Gastroesophageal sphincter (tissue), 4 donors: ENCODE data around the gene HLA-DPA1. TPM values are rescaled to one million over a fixed set of nuclear protein-coding genes. Genes with fewer than 3 reads are reported as not detected.

Experiments used
- ATAC-seq: fragments of 150-250 bp; one replicate; pipeline ENCODE4 v1.9.1; 2016; ENCODE audit warnings: mild to moderate bottlenecking, moderate library complexity
- H3K27ac ChIP-seq, 4 donors: fragments of 200-600 bp; sonication (generic) in 3 of 4; 1 replicate in 3 of 4; 2 replicates in 1 of 4; pipeline ENCODE4 v1.5.1; 2016 to 2019
- H3K27me3 ChIP-seq: fragments of 200-600 bp; sonication (generic); one replicate; pipeline ENCODE4 v1.5.1; 2019
- H3K36me3 ChIP-seq, 2 donors: fragments of 200-600 bp; sonication (generic); one replicate each; pipeline ENCODE4 v1.5.1; 2019; ENCODE audit warnings: control low read depth in 1 of 2
- H3K4me1 ChIP-seq, 3 donors: fragments of 200-600 bp; sonication (generic); 1 replicate in 2 of 3; 2 replicates in 1 of 3; pipeline ENCODE4 v1.5.1; 2016 to 2019; ENCODE audit warnings: control low read depth in 2 of 3
- H3K4me3 ChIP-seq, 2 donors: fragments of 200-600 bp; sonication (generic); one replicate each; pipeline ENCODE4 v1.5.1; 2019; ENCODE audit warnings: mild to moderate bottlenecking in 1 of 2, moderate library complexity in 1 of 2
- H3K9me3 ChIP-seq, 3 donors: fragments of 200-600 bp; sonication (generic); one replicate each; pipeline ENCODE4 v1.5.1; 2017 to 2019; ENCODE audit warnings: control low read depth in 2 of 3
- EP300 ChIP-seq: sonication (generic); formaldehyde crosslinking; IDR thresholded peaks from one replicate; pipeline ENCODE4 v1.6.1; 2017; ENCODE audit warnings: antibody characterized with exemption, mild to moderate bottlenecking
- POLR2A ChIP-seq, 2 donors: fragments of 450-650 bp; IDR thresholded peaks; one replicate each; pipeline ENCODE4 v1.6.1; 2017; ENCODE audit warnings: antibody characterized with exemption in 2 of 2, mild to moderate bottlenecking in 2 of 2, moderate library complexity in 1 of 2
- POLR2AphosphoS5 ChIP-seq: sonication (generic); formaldehyde crosslinking; IDR thresholded peaks from one replicate; pipeline ENCODE4 v1.6.1; 2017; ENCODE audit warnings: antibody characterized with exemption
- WGBS, 2 donors: methylation state at CpG; one replicate each; pipeline ENCODE4 v1.1.5; 2018; ENCODE audit warnings: low coverage in 1 of 2; 5-methylcytosine and 5-hydroxymethylcytosine counted together
- total RNA-seq, 4 donors: library from RNA; depleted of rRNA; stranded (reverse); fragments of >200 nt; gene quantifications; one replicate each; pipeline ENCODE4 v1.1.0, GENCODE V29; 2016
- TF ChIP-seq, protein P1 (sequence below), 4 experiments: fragments of 200-600 bp in 2 of 4; fragments of 450-650 bp in 2 of 4; sonication (generic) in 1 of 4; IDR thresholded peaks; one replicate each; pipeline ENCODE4 v1.5.1; 2017 to 2019; ENCODE audit warnings: antibody characterized with exemption in 4 of 4, mild to moderate bottlenecking in 2 of 4, moderate library complexity in 2 of 4

Gene HLA-DPA1
- total RNA-seq, 4 donors from 2014 or later: 20.2 to 125 (median 45.4) TPM

DNA sequence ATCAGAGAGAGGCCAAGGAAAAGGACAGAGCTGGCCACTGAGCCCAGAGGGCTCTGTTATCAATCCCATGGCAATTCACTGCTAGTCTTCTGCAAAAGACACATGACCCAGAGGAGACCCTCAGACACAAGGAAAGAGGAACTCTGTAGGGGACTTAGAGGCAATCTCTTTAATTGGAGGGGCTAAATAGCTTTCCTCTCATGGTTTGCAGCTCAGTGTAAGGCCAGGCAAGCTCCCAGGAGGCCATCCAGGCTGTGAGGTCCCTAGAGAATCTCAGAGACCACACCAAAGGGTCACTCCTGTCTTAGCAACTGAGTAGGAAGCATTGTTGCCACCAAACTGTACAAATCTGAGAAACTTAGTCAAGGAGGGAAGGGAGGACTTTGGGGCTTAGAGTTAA, 54.1 kb downstream of the HLA-DPA1 start:
- H3K4me1 ChIP-seq: peaks cover 0 to 36% (median 7%) of the 10 kb centered on the region in 3 donors
- H3K4me3 ChIP-seq: peak overlapping the region in 1 of 2 donors; percentile 28
- no peak for ATAC-seq
- TF ChIP-seq EP300 (no peak), POLR2A (IDR thresholded peaks at IDR 0.05) (no peak), POLR2AphosphoS5 (no peak)
- TF ChIP-seq, protein P1, sequence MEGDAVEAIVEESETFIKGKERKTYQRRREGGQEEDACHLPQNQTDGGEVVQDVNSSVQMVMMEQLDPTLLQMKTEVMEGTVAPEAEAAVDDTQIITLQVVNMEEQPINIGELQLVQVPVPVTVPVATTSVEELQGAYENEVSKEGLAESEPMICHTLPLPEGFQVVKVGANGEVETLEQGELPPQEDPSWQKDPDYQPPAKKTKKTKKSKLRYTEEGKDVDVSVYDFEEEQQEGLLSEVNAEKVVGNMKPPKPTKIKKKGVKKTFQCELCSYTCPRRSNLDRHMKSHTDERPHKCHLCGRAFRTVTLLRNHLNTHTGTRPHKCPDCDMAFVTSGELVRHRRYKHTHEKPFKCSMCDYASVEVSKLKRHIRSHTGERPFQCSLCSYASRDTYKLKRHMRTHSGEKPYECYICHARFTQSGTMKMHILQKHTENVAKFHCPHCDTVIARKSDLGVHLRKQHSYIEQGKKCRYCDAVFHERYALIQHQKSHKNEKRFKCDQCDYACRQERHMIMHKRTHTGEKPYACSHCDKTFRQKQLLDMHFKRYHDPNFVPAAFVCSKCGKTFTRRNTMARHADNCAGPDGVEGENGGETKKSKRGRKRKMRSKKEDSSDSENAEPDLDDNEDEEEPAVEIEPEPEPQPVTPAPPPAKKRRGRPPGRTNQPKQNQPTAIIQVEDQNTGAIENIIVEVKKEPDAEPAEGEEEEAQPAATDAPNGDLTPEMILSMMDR (IDR thresholded peaks at IDR 0.05): no peak
- H3K9me3 ChIP-seq: no peaks in the 10 kb centered on the region
- H3K36me3 ChIP-seq: no peaks in the 10 kb centered on the region
- H3K27me3 ChIP-seq: peaks cover 15% of the 10 kb centered on the region
- H3K27ac ChIP-seq: peak overlapping the region; percentile 24 to 76 (median 74)

- Histone ChIP-seq H3K9me3 (no peaks in the 10 kb centered on the region), H3K27ac (peak overlapping the region; percentile 24 to 76 (median 74)), H3K4me1 (peaks cover 0 to 36% (median 7%) of the 10 kb centered on the region in 3 donors), H3K36me3 (no peaks in the 10 kb centered on the region), H3K4me3 (peak overlapping the region in 1 of 2 donors; percentile 28), H3K27me3 (peaks cover 20% of the 10 kb centered on the region)
- WGBS, 2 donors: 20 to 26% methylated on average over 6 of the region's 6 CpGs
- peak; percentile 88 for ATAC-seq
- peak; percentile 44 for TF ChIP-seq POLR2AphosphoS5
- TF ChIP-seq, protein P1 (IDR thresholded peaks at IDR 0.05): no peak
These were observed 54.5 kb downstream of the HLA-DPA1 start for GRCh38 chr6:33018904-33019303.

DNA sequence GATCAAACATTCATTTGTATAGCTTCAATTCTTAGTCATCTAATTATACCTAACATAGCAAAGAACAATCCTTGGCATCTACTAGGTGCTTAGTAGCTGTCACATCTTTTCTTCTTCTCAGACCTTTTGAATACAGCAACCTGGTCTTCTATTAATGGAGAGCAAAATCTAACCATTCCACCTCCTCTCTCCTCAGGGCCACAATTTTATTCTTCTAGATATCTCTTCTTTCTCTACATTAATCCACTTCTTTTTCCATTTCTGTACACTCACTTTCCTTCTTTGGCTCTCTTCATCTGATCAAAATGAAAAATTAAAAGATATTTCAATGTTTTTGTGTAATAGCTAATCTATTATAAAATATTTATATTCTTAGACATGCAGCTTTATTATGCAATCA, 55.0 kb downstream of the HLA-DPA1 start:
- H3K27ac ChIP-seq: peak overlapping the region in 3 of 4 donors; percentile 71 to 76 (median 76)
- TF ChIP-seq POLR2AphosphoS5: no peak
- TF ChIP-seq POLR2A (IDR thresholded peaks at IDR 0.05): no peak
- TF ChIP-seq, protein P1 (IDR thresholded peaks at IDR 0.05): no peak
- TF ChIP-seq EP300: no peak
- ATAC-seq: no peak
- peaks cover 0 to 36% (median 7%) of the 10 kb centered on the region in 3 donors for H3K4me1 ChIP-seq
- H3K36me3 ChIP-seq: no peaks in the 10 kb centered on the region
- H3K9me3 ChIP-seq: no peaks in the 10 kb centered on the region
- no peak overlapping the region for H3K4me3 ChIP-seq
- H3K27me3 ChIP-seq: peaks cover 25% of the 10 kb centered on the region

DNA sequence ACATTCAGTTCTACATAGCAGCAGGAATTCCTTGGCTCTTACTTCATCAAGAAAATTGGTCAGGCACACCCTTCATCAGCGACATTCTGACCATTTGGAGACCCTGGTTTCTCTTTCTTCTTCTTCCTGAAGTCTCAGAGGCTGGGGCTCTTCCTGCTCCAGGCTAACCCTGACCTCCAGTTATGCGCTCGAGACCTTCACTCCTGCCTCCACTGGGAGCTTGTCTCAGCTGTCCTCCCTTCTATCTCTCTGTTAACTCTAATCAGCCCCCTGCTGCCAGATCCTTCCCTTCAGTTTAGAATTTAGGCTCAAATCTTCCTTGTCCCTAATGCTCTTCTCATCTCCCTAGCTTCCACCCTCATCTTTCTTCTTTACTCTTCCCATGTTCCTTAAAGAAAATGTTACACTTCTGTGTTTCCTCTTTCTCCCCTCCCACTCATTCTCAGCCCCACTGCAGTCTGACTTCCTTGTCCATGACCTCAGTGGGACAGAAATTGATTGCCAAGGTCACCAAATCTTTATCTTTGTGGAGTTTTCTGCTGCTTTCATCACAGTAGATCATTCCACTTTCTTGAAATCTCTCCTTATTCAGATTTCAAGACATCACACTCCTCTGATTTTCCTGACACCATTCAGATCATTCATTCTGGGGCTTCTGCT, 55.6 kb downstream of the HLA-DPA1 start:
- no peak for TF ChIP-seq EP300
- TF ChIP-seq, protein P1 (IDR thresholded peaks at IDR 0.05): no peak
- H3K9me3 ChIP-seq: no peaks in the 10 kb centered on the region
- H3K36me3 ChIP-seq: no peaks in the 10 kb centered on the region
- H3K4me1 ChIP-seq: peaks cover 0 to 36% (median 7%) of the 10 kb centered on the region in 3 donors
- no peak for ATAC-seq
- WGBS, 2 donors: 58 to 83% methylated on average over 2 to 3 of the region's 3 CpGs
- H3K27me3 ChIP-seq: peaks cover 28% of the 10 kb centered on the region
- no peak overlapping the region for H3K4me3 ChIP-seq
- H3K27ac ChIP-seq: peak overlapping the region in 3 of 4 donors; percentile 9 to 76 (median 71)

DNA sequence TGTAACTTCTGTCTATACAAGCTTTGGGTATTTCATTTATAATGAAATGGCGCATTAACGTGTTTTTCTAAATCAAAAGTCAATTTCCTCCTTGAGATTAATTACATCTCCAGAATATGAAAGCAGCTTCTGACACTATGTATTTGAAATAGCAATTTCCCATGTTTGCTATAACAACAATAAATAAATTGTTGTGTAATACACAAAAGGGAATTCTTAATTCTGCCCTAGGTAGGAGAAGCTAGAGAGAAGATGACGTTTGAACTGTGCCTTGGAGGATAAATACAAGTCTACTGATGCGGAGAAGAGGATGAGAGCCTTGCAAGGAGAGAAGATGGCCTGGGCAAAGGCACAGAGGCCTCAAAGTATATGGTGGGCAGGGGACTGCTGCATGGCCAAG, 56.4 kb downstream of the HLA-DPA1 start:
- TF ChIP-seq EP300: no peak
- no peak for TF ChIP-seq POLR2A (IDR thresholded peaks at IDR 0.05)
- TF ChIP-seq, protein P1 (IDR thresholded peaks at IDR 0.05): no peak
- TF ChIP-seq POLR2AphosphoS5: no peak
- H3K36me3 ChIP-seq: no peaks in the 10 kb centered on the region
- peaks cover 0 to 36% (median 7%) of the 10 kb centered on the region in 3 donors for H3K4me1 ChIP-seq
- no peak overlapping the region for H3K27ac ChIP-seq
- no peak overlapping the region for H3K4me3 ChIP-seq
- WGBS, 2 donors: 65 to 71% methylated on average over 4 of the region's 4 CpGs
- ATAC-seq: no peak
- no peaks in the 10 kb centered on the region for H3K9me3 ChIP-seq
- peaks cover 36% of the 10 kb centered on the region for H3K27me3 ChIP-seq
